D341Med (cell line): ENCODE measurements around the gene GSTM4.

Experiments used
- DNase-seq: peaks from one replicate; pipeline ENCODE4 v3.0.0; 2012; ENCODE audit warnings: low spot score

Gene GSTM4

GRCh38 chr1:109655615-109656519 is at the start of gene GSTM4:
TSS of gene GSTM4 (plus strand) at chr1:109656099. CDS start at chr1:109656390, 291 bp downstream.
- DNase-seq: peak; percentile 69

- DNase-seq: no peak
Observed at GRCh38 chr1:109609881-109610280, 46.0 kb upstream of the GSTM4 start.

- no peak for DNase-seq
Observed at GRCh38 chr1:109610609-109611307, 45.1 kb upstream of the GSTM4 start.

- DNase-seq: no peak
Observed at GRCh38 chr1:109611308-109611990, 44.5 kb upstream of the GSTM4 start.

- DNase-seq: no peak
Observed at GRCh38 chr1:109613361-109614147, 42.3 kb upstream of the GSTM4 start.

- DNase-seq: no peak
Observed at GRCh38 chr1:109615879-109616278, 40.0 kb upstream of the GSTM4 start.

GRCh38 chr1:109616391-109616790 is 39.5 kb upstream of the GSTM4 start:
- DNase-seq: no peak

GRCh38 chr1:109617291-109617801 is 38.6 kb upstream of the GSTM4 start:
- no peak for DNase-seq

- DNase-seq: peak; percentile 36
Observed at GRCh38 chr1:109618661-109619575, 37.0 kb upstream of the GSTM4 start.

- peak; percentile 31 for DNase-seq
Observed at GRCh38 chr1:109619576-109620400, 36.1 kb upstream of the GSTM4 start, which contains the start of the genes AMPD2 and GNAT2. TSS of gene AMPD2 (plus strand) at chr1:109619837. CDS start at chr1:109621176, 1,339 bp downstream. TSS of gene GNAT2 (minus strand) at chr1:109619616. CDS start at chr1:109612870, 6,746 bp downstream.

- peak; percentile 29 for DNase-seq
Observed at GRCh38 chr1:109620401-109620791, 35.5 kb upstream of the GSTM4 start.

- peak; percentile 65 for DNase-seq
Observed at GRCh38 chr1:109620841-109621286, 35.0 kb upstream of the GSTM4 start.

GRCh38 chr1:109621379-109622136 is 34.3 kb upstream of the GSTM4 start:
- no peak for DNase-seq

- no peak for DNase-seq
Observed at GRCh38 chr1:109622137-109622892, 33.6 kb upstream of the GSTM4 start.

- DNase-seq: no peak
Observed at GRCh38 chr1:109622895-109623294, 33.0 kb upstream of the GSTM4 start.

GRCh38 chr1:109623601-109624161 is 32.2 kb upstream of the GSTM4 start:
- peak; percentile 39 for DNase-seq
